Spinal cord (tissue), 10 donors: ENCODE results near the gene IVL. TPM values are rescaled to one million over a fixed set of nuclear protein-coding genes. Genes with fewer than 3 reads are reported as not detected.
A peak's percentile ranks its signal among the peaks of the same experiment; 100 is the strongest.

Experiments
- DNase-seq, 6 donors: peaks; one replicate each; pipeline versions ENCODE4 v3.0.0 to v3.0.0-alpha.2; 2013 to 2015; ENCODE audit warnings: low spot score in 6 of 6, low read depth in 4 of 6
- H3K27ac ChIP-seq: one replicate; pipeline ENCODE4 v1.5.1; 2013; ENCODE audit warnings: low read depth, low read length, control low read depth
- H3K27me3 ChIP-seq: one replicate; pipeline ENCODE4 v1.6.1; 2013; ENCODE audit warnings: low read length; ENCODE audit not compliant: control insufficient read depth, insufficient read depth
- H3K36me3 ChIP-seq: one replicate; pipeline ENCODE4 v1.6.1; 2013; ENCODE audit warnings: low read length; ENCODE audit not compliant: control insufficient read depth, insufficient read depth
- H3K4me1 ChIP-seq: one replicate; pipeline ENCODE4 v1.6.1; 2013; ENCODE audit warnings: low read length; ENCODE audit not compliant: control insufficient read depth, insufficient read depth
- H3K4me3 ChIP-seq: one replicate; pipeline ENCODE4 v1.5.1; 2013; ENCODE audit warnings: low read depth, low read length, control low read depth
- H3K9me3 ChIP-seq: one replicate; pipeline ENCODE4 v1.6.1; 2013; ENCODE audit warnings: low read length; ENCODE audit not compliant: control insufficient read depth, insufficient read depth
- WGBS: methylation state at CpG from one replicate; pipeline ENCODE4 v1.1.5; 2013; ENCODE audit warnings: missing lambda C conversion rate; ENCODE audit not compliant: insufficient coverage; 5-methylcytosine and 5-hydroxymethylcytosine counted together
- polyA plus RNA-seq, 2 donors: library from polyadenylated mRNA; unstranded; fragments of 120-200 nt; gene quantifications; one replicate each; pipeline ENCODE4 v1.2.1, GENCODE V29; 2013; ENCODE audit not compliant: insufficient read length in 2 of 2
- total RNA-seq, 2 donors: library from RNA; depleted of rRNA in 1 of 2; stranded (reverse); fragments of 120-200 nt in 1 of 2; fragments of >200 nt in 1 of 2; gene quantifications; one replicate each; pipeline versions ENCODE4 v1.2.3 to v1.2.4, GENCODE V29; 2013 to 2014
- donor health status: healthy.

IVL gene
- total and polyA plus RNA-seq, 4 donors = not detected

GRCh38 chr1:152912900-152913299 is 4.6 kb downstream of the IVL start:
- Histone ChIP-seq H3K9me3 (no peaks in the 10 kb centered on the region), H3K4me1 (no peaks in the 10 kb centered on the region), H3K36me3 (no peaks in the 10 kb centered on the region), H3K4me3 (no peak overlapping the region), H3K27me3 (peaks cover 2% of the 10 kb centered on the region), H3K27ac (no peak overlapping the region)
- DNase-seq = no peak
- WGBS = 73% methylated on average over 3 of the region's 5 CpGs

GRCh38 chr1:152917794-152918193 is 9.4 kb downstream of the IVL start:
- peak in 3 of 6 donors; percentile 5 to 58 (median 21) for DNase-seq
- WGBS = no CpG with 5 or more reads among the region's 3 CpGs
- H3K27me3 ChIP-seq = no peaks in the 10 kb centered on the region

GRCh38 chr1:152919071-152919470 is 10.7 kb downstream of the IVL start:
- Histone ChIP-seq H3K9me3 (no peaks in the 10 kb centered on the region), H3K36me3 (no peaks in the 10 kb centered on the region)

More at GRCh38 chr1:152917794-152918193, 9.4 kb downstream of the IVL start:
- no peak overlapping the region for H3K27ac ChIP-seq
- no peaks in the 10 kb centered on the region for H3K36me3 ChIP-seq
- no peak overlapping the region for H3K4me3 ChIP-seq
- H3K4me1 ChIP-seq = no peaks in the 10 kb centered on the region
- H3K9me3 ChIP-seq = no peaks in the 10 kb centered on the region

GRCh38 chr1:152924191-152924590 is 15.8 kb downstream of the IVL start:
- DNase-seq = peak in 1 of 6 donors; percentile 7
- WGBS = 71% methylated on average over 2 of the region's 2 CpGs
- H3K27me3 ChIP-seq = no peaks in the 10 kb centered on the region
- H3K4me1 ChIP-seq = no peaks in the 10 kb centered on the region
- H3K9me3 ChIP-seq = peaks cover 2% of the 10 kb centered on the region
- no peak overlapping the region for H3K27ac ChIP-seq
- H3K36me3 ChIP-seq = no peaks in the 10 kb centered on the region
- H3K4me3 ChIP-seq = no peak overlapping the region

More at GRCh38 chr1:152919071-152919470, 10.7 kb downstream of the IVL start:
- H3K4me1 ChIP-seq = no peaks in the 10 kb centered on the region
- no peak overlapping the region for H3K4me3 ChIP-seq
- no peaks in the 10 kb centered on the region for H3K27me3 ChIP-seq
- no peak overlapping the region for H3K27ac ChIP-seq
- no peak for DNase-seq

GRCh38 chr1:152926091-152926490 is 17.7 kb downstream of the IVL start:
- Histone ChIP-seq H3K4me3 (no peak overlapping the region), H3K4me1 (no peaks in the 10 kb centered on the region), H3K27me3 (no peaks in the 10 kb centered on the region), H3K9me3 (peaks cover 2% of the 10 kb centered on the region), H3K36me3 (no peaks in the 10 kb centered on the region), H3K27ac (no peak overlapping the region)
- 67% methylated on average over 1 of the region's 3 CpGs for WGBS
- peak in 1 of 6 donors; percentile 22 for DNase-seq

GRCh38 chr1:152928671-152929070 is 20.3 kb downstream of the IVL start:
- no peak for DNase-seq
- H3K4me1 ChIP-seq = no peaks in the 10 kb centered on the region
- H3K9me3 ChIP-seq = peaks cover 2% of the 10 kb centered on the region
- H3K27me3 ChIP-seq = no peaks in the 10 kb centered on the region
- no peak overlapping the region for H3K4me3 ChIP-seq
- no CpG with 5 or more reads among the region's 3 CpGs for WGBS
- no peaks in the 10 kb centered on the region for H3K36me3 ChIP-seq
- H3K27ac ChIP-seq = no peak overlapping the region

GRCh38 chr1:152932170-152932811 is 23.9 kb downstream of the IVL start:
- 76% methylated on average over 3 of the region's 4 CpGs for WGBS

GRCh38 chr1:152933196-152933595 is 24.9 kb downstream of the IVL start:
- WGBS = 55% methylated on average over 1 of the region's 2 CpGs

More at GRCh38 chr1:152932170-152932811, 23.9 kb downstream of the IVL start:
- H3K4me1 ChIP-seq = no peaks in the 10 kb centered on the region
- DNase-seq = no peak
- no peaks in the 10 kb centered on the region for H3K36me3 ChIP-seq
- no peaks in the 10 kb centered on the region for H3K9me3 ChIP-seq
- H3K27me3 ChIP-seq = peaks cover 2% of the 10 kb centered on the region
- H3K27ac ChIP-seq = no peak overlapping the region
- H3K4me3 ChIP-seq = no peak overlapping the region

GRCh38 chr1:152940614-152941013 is 32.3 kb downstream of the IVL start:
- DNase-seq = no peak
- H3K4me3 ChIP-seq = no peak overlapping the region
- no peaks in the 10 kb centered on the region for H3K4me1 ChIP-seq
- H3K36me3 ChIP-seq = no peaks in the 10 kb centered on the region
- no CpG with 5 or more reads among the region's 1 CpG for WGBS
- no peaks in the 10 kb centered on the region for H3K27me3 ChIP-seq
- H3K9me3 ChIP-seq = no peaks in the 10 kb centered on the region
- H3K27ac ChIP-seq = no peak overlapping the region

More at GRCh38 chr1:152933196-152933595, 24.9 kb downstream of the IVL start:
- no peak for DNase-seq
- no peaks in the 10 kb centered on the region for H3K9me3 ChIP-seq
- no peak overlapping the region for H3K27ac ChIP-seq
- no peaks in the 10 kb centered on the region for H3K36me3 ChIP-seq
- H3K27me3 ChIP-seq = peaks cover 2% of the 10 kb centered on the region
- no peak overlapping the region for H3K4me3 ChIP-seq
- H3K4me1 ChIP-seq = no peaks in the 10 kb centered on the region

GRCh38 chr1:152941037-152941711 is 32.8 kb downstream of the IVL start:
- no peak overlapping the region for H3K4me3 ChIP-seq
- no peak overlapping the region for H3K27ac ChIP-seq
- no peaks in the 10 kb centered on the region for H3K9me3 ChIP-seq
- no peak for DNase-seq
- WGBS = 83% methylated on average over 8 of the region's 8 CpGs
- no peaks in the 10 kb centered on the region for H3K27me3 ChIP-seq
- H3K36me3 ChIP-seq = no peaks in the 10 kb centered on the region
- H3K4me1 ChIP-seq = no peaks in the 10 kb centered on the region
